Mammary epithelial cell (primary cell): ENCODE results near the gene FRYL.

Experiments used
- EZH2 ChIP-seq: IDR thresholded peaks from 2 replicates; pipeline ENCODE4 v1.6.1; 2012; ENCODE audit warnings: low read length, inconsistent platforms, borderline replicate concordance
- TF ChIP-seq, protein P1 (sequence below), 2 donors: IDR thresholded peaks in 1 of 2; conservative IDR thresholded peaks in 1 of 2; 2 replicates each; pipeline ENCODE4 v1.5.1; 2011 to 2012; ENCODE audit warnings: inconsistent platforms in 2 of 2, low read length in 2 of 2, mild to moderate bottlenecking in 2 of 2, control low read depth in 1 of 2, low read depth in 1 of 2; ENCODE audit not compliant: insufficient read depth in 1 of 2; ENCODE audit errors: extremely low read depth in 1 of 2

DNA sequence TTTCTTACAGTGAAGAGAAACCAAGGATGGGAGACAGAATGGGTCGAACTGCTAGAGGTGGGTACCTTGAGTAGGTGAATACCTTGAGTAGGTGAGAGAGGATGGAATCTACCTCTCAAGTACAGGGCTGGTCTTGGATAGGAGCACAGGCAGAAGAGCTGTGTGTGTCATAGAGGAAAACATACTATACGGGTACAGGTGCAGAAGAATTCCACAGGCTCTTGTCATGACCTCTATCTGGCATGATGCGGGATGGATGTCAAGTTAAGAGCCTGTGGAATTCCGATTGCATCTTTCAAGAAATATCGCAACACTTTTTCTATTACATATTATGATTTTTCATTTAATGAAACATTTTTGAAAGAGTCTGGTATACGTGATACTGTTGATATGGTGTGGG lies 32.8 kb upstream of the FRYL start:
- TF ChIP-seq, protein P1, sequence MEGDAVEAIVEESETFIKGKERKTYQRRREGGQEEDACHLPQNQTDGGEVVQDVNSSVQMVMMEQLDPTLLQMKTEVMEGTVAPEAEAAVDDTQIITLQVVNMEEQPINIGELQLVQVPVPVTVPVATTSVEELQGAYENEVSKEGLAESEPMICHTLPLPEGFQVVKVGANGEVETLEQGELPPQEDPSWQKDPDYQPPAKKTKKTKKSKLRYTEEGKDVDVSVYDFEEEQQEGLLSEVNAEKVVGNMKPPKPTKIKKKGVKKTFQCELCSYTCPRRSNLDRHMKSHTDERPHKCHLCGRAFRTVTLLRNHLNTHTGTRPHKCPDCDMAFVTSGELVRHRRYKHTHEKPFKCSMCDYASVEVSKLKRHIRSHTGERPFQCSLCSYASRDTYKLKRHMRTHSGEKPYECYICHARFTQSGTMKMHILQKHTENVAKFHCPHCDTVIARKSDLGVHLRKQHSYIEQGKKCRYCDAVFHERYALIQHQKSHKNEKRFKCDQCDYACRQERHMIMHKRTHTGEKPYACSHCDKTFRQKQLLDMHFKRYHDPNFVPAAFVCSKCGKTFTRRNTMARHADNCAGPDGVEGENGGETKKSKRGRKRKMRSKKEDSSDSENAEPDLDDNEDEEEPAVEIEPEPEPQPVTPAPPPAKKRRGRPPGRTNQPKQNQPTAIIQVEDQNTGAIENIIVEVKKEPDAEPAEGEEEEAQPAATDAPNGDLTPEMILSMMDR (conservative IDR thresholded peaks at IDR 0.05 in 1 of 2, IDR thresholded peaks at IDR 0.05 in 1 of 2; ENCODE audit: extremely low read depth in 1 of 2, insufficient read depth in 1 of 2, low read depth in 1 of 2, low read length in 2 of 2), result no peak
- no peak for TF ChIP-seq EZH2
